ENCODE data around the gene REL.

GRCh38 chr2:60890393-60890707, 9.0 kb downstream of the REL start:
- TF ChIP-seq CTCF (IDR thresholded peaks at IDR 0.05; ENCODE audit: insufficient read depth, low read length, poor library complexity, severe bottlenecking) (no peak), EZH2phosphoT487 (conservative IDR thresholded peaks at IDR 0.05; ENCODE audit: low read length) (no peak)
